GM19035 (cell line): Measurements from ENCODE around the gene JPH4.
A peak's percentile ranks its signal among the peaks of the same experiment; 100 is the strongest.

Experiments
- ATAC-seq: cut with Tn5 transposase; IDR thresholded peaks from one replicate; pipeline ENCODE4 v1.9.1; 2021; ENCODE audit not compliant: unreplicated experiment

The JPH4 gene

GRCh38 chr14:23565626-23566025, 13.0 kb downstream of the JPH4 start:
- no peak for ATAC-seq

GRCh38 chr14:23564876-23565275, 13.7 kb downstream of the JPH4 start:
- no peak for ATAC-seq

GRCh38 chr14:23564181-23564812, 14.3 kb downstream of the JPH4 start:
- ATAC-seq: no peak

GRCh38 chr14:23563473-23564180, 15.0 kb downstream of the JPH4 start:
- no peak for ATAC-seq

GRCh38 chr14:23562822-23563472, 15.6 kb downstream of the JPH4 start:
- ATAC-seq: no peak

- ATAC-seq: no peak
These were observed 16.4 kb downstream of the JPH4 start for GRCh38 chr14:23561873-23562821.

GRCh38 chr14:23561259-23561658, 17.3 kb downstream of the JPH4 start:
- ATAC-seq: no peak

GRCh38 chr14:23559926-23560520, 18.6 kb downstream of the JPH4 start:
- ATAC-seq: no peak

GRCh38 chr14:23559010-23559925, 19.3 kb downstream of the JPH4 start:
- ATAC-seq: no peak

GRCh38 chr14:23558346-23559009, 20.1 kb downstream of the JPH4 start:
- no peak for ATAC-seq

GRCh38 chr14:23557946-23558345, 20.6 kb downstream of the JPH4 start:
- no peak for ATAC-seq

- ATAC-seq: no peak
These were observed 21.1 kb downstream of the JPH4 start for GRCh38 chr14:23557521-23557920.

GRCh38 chr14:23556700-23557440, 21.7 kb downstream of the JPH4 start:
- ATAC-seq: no peak

GRCh38 chr14:23555882-23556699, 22.5 kb downstream of the JPH4 start, which contains the start of gene THTPA:
Gene THTPA (plus strand): TSS chr14:23556271. CDS start chr14:23556758, 487 bp downstream.
- peak; percentile 83 for ATAC-seq

GRCh38 chr14:23555533-23555881, 23.1 kb downstream of the JPH4 start:
- no peak for ATAC-seq

- peak; percentile 47 for ATAC-seq
These were observed 27.1 kb downstream of the JPH4 start, which contains the start of gene ZFHX2 for GRCh38 chr14:23551266-23552028. Gene ZFHX2 (minus strand): TSS chr14:23551765. CDS start chr14:23535325, 16,440 bp downstream.

GRCh38 chr14:23550812-23551265, 27.8 kb downstream of the JPH4 start:
- no peak for ATAC-seq
